ENCODE results near the gene ID3. TPM values are rescaled to one million over a fixed set of nuclear protein-coding genes. Genes with fewer than 3 reads are reported as not detected.

Gene ID3
- total RNA-seq, 1 donor from 2014 or later, result 86.9 TPM

- no peaks in the 10 kb centered on the region for H3K27me3 Mint-ChIP-seq (ENCODE audit: unreplicated experiment)
Measured at GRCh38 chr1:23530087-23530746, 29.1 kb downstream of the ID3 start.

GRCh38 chr1:23529146-23530086, 29.9 kb downstream of the ID3 start:
- no peaks in the 10 kb centered on the region for H3K36me3 Mint-ChIP-seq (ENCODE audit: unreplicated experiment)
- H3K27ac Mint-ChIP-seq (ENCODE audit: unreplicated experiment), result peak overlapping the region; percentile 38
- no peak for TF ChIP-seq CTCF (IDR thresholded peaks at IDR 0.05)
- H3K9me3 Mint-ChIP-seq (ENCODE audit: unreplicated experiment), result no peaks in the 10 kb centered on the region
- H3K4me3 Mint-ChIP-seq (ENCODE audit: unreplicated experiment), result peak overlapping the region; percentile 47
- H3K4me1 Mint-ChIP-seq (ENCODE audit: unreplicated experiment), result peaks cover 51% of the 10 kb centered on the region
- DNase-seq (ENCODE audit: extremely low spot score, unreplicated experiment), result no peak
- H3K27me3 Mint-ChIP-seq (ENCODE audit: unreplicated experiment), result no peaks in the 10 kb centered on the region

More at GRCh38 chr1:23530087-23530746, 29.1 kb downstream of the ID3 start:
- Mint-ChIP-seq H3K4me3 (ENCODE audit: unreplicated experiment) (peak overlapping the region; percentile 47), H3K4me1 (ENCODE audit: unreplicated experiment) (peaks cover 45% of the 10 kb centered on the region), H3K36me3 (ENCODE audit: unreplicated experiment) (no peaks in the 10 kb centered on the region), H3K27ac (ENCODE audit: unreplicated experiment) (no peak overlapping the region), H3K9me3 (ENCODE audit: unreplicated experiment) (no peaks in the 10 kb centered on the region)
- no peak for DNase-seq (ENCODE audit: extremely low spot score, unreplicated experiment)
- no peak for TF ChIP-seq CTCF (IDR thresholded peaks at IDR 0.05)

GRCh38 chr1:23528250-23528978, 30.9 kb downstream of the ID3 start:
- H3K36me3 Mint-ChIP-seq (ENCODE audit: unreplicated experiment), result no peaks in the 10 kb centered on the region
- H3K27me3 Mint-ChIP-seq (ENCODE audit: unreplicated experiment), result no peaks in the 10 kb centered on the region
- peaks cover 51% of the 10 kb centered on the region for H3K4me1 Mint-ChIP-seq (ENCODE audit: unreplicated experiment)
- peak overlapping the region; percentile 18 for H3K4me3 Mint-ChIP-seq (ENCODE audit: unreplicated experiment)
- H3K9me3 Mint-ChIP-seq (ENCODE audit: unreplicated experiment), result no peaks in the 10 kb centered on the region
- H3K27ac Mint-ChIP-seq (ENCODE audit: unreplicated experiment), result peak overlapping the region; percentile 38
- DNase-seq (ENCODE audit: extremely low spot score, unreplicated experiment), result peak; percentile 88
- no peak for TF ChIP-seq CTCF (IDR thresholded peaks at IDR 0.05)

GRCh38 chr1:23527900-23528249, 31.4 kb downstream of the ID3 start:
- H3K4me3 Mint-ChIP-seq (ENCODE audit: unreplicated experiment), result no peak overlapping the region
- no peak overlapping the region for H3K27ac Mint-ChIP-seq (ENCODE audit: unreplicated experiment)
- no peaks in the 10 kb centered on the region for H3K27me3 Mint-ChIP-seq (ENCODE audit: unreplicated experiment)
- no peaks in the 10 kb centered on the region for H3K36me3 Mint-ChIP-seq (ENCODE audit: unreplicated experiment)
- H3K9me3 Mint-ChIP-seq (ENCODE audit: unreplicated experiment), result no peaks in the 10 kb centered on the region
- TF ChIP-seq CTCF (IDR thresholded peaks at IDR 0.05), result no peak
- H3K4me1 Mint-ChIP-seq (ENCODE audit: unreplicated experiment), result peaks cover 51% of the 10 kb centered on the region
- DNase-seq (ENCODE audit: extremely low spot score, unreplicated experiment), result no peak
